Measurements from ENCODE around the gene RUSF1. TPM values are rescaled to one million over a fixed set of nuclear protein-coding genes. Genes with fewer than 3 reads are reported as not detected.

Gene RUSF1
- total and polyA plus RNA-seq, 2 donors (not counting 1 experiment from before 2014, with no cell fraction given), result 23.1 to 41.8 TPM

DNA sequence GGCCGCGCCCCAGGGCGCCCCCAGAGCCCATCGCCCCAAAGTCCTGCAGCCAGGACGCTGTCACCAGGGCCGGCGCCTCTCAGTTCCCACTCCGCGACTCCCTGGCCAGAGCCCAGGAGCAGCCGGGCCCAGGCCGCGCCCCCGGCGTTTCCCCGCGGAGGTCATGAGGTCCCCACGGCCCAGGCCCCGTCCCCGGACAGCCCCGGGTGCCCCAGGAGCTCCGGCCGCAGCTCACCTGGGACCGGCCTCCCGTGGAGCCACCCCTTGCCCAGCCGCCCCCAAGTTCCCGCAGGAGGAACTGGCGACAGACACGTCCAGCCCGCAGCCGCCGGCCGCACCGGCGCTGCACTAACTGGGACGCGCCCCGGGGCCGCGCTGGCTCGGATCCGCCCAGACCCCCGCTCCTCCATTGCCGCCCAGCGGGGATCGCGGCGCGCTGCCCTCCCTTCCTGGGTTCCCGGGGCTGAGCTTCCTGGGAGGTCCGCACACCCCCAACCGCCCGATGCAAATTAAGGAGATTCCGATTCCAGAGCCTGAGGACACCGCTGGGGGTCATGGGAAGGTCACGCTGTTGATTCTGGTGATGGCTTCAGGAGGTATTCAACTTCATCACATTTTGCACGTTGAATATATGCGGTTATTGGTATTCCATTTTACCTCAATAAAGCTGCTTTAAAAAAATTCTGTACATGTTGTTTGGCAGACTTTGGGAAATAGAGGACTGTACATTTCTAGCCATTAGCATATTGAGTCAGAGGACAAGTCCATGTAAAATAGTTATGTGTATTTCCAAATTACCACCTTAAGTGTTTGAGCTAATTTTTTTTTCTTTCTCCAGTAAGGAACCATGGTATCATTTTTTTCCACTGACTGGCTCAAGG, 29.4 kb upstream of the RUSF1 start:
- Histone ChIP-seq H2AFZ (ENCODE audit: low read length) (no peak overlapping the region), H3K36me3 (ENCODE audit: control insufficient read depth, insufficient read depth, low read length) (no peaks in the 10 kb centered on the region), H3K27ac (ENCODE audit: insufficient read depth, low read length) (no peak overlapping the region), H3K27me3 (ENCODE audit: control insufficient read depth, insufficient read depth, low read length) (no peaks in the 10 kb centered on the region), H3K4me2 (ENCODE audit: extremely low read depth, insufficient read depth, low read length) (no peak overlapping the region), H3K9ac (ENCODE audit: insufficient read depth, low read length) (no peak overlapping the region), H3K4me3 (replicated peaks in 1 of 4; ENCODE audit: control extremely low read depth in 1 of 4, insufficient read depth in 1 of 4, low read depth in 3 of 4, low read length in 4 of 4) (no peak overlapping the region), H3K9me3 (ENCODE audit: control insufficient read depth, insufficient read depth, low read depth, low read length) (no peaks in the 10 kb centered on the region), H3K4me1 (ENCODE audit: control insufficient read depth, extremely low read depth, insufficient read depth, low read length) (no peaks in the 10 kb centered on the region), H4K20me1 (ENCODE audit: control insufficient read depth, extremely low read depth, insufficient read depth, low read length) (no peaks in the 10 kb centered on the region), H3K79me2 (ENCODE audit: control insufficient read depth, insufficient read depth, low read length) (no peaks in the 10 kb centered on the region)
- TF ChIP-seq, protein P1, sequence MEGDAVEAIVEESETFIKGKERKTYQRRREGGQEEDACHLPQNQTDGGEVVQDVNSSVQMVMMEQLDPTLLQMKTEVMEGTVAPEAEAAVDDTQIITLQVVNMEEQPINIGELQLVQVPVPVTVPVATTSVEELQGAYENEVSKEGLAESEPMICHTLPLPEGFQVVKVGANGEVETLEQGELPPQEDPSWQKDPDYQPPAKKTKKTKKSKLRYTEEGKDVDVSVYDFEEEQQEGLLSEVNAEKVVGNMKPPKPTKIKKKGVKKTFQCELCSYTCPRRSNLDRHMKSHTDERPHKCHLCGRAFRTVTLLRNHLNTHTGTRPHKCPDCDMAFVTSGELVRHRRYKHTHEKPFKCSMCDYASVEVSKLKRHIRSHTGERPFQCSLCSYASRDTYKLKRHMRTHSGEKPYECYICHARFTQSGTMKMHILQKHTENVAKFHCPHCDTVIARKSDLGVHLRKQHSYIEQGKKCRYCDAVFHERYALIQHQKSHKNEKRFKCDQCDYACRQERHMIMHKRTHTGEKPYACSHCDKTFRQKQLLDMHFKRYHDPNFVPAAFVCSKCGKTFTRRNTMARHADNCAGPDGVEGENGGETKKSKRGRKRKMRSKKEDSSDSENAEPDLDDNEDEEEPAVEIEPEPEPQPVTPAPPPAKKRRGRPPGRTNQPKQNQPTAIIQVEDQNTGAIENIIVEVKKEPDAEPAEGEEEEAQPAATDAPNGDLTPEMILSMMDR (conservative IDR thresholded peaks at IDR 0.05 in 1 of 2, IDR thresholded peaks at IDR 0.05 in 1 of 2; ENCODE audit: low read depth in 1 of 2, low read length in 2 of 2), result no peak
- no peak for DNase-seq (ENCODE audit: low read depth in 2 of 2)

DNA sequence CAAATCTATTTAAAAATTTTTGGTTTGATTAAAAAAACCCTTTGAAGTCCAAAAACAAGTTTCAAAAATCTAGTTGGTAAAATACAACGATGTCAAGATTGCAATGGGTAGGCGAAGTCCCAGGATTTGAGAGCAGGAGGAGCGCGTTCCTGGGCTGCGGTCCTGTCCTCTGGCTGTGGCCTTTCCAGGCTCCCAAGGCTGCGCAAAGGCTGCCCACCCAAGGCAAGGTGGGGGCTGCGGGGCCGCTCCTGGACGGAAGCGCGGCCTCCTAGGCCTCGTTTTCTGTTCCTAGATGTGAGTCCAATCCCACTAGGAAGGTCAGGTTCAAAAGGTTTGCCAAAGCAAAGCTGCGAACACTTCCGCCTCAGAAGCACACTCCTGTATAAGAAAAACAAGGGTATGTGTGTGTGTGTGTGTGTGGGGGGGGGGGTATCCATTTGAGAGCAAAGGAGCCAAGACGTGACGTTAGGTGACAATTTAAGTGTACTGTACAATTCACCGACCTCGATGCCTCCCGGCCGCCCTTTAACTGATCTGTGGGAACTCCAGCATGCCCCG, 28.7 kb upstream of the RUSF1 start:
- H3K27me3 ChIP-seq (ENCODE audit: control insufficient read depth, insufficient read depth, low read length), result no peaks in the 10 kb centered on the region
- H4K20me1 ChIP-seq (ENCODE audit: control insufficient read depth, extremely low read depth, insufficient read depth, low read length), result no peaks in the 10 kb centered on the region
- H3K36me3 ChIP-seq (ENCODE audit: control insufficient read depth, insufficient read depth, low read length), result no peaks in the 10 kb centered on the region
- no peak overlapping the region for H3K4me3 ChIP-seq (replicated peaks in 1 of 4; ENCODE audit: control extremely low read depth in 1 of 4, insufficient read depth in 1 of 4, low read depth in 3 of 4, low read length in 4 of 4)
- H3K4me2 ChIP-seq (ENCODE audit: extremely low read depth, insufficient read depth, low read length), result no peak overlapping the region
- no peak overlapping the region for H3K9ac ChIP-seq (ENCODE audit: insufficient read depth, low read length)
- H3K27ac ChIP-seq (ENCODE audit: insufficient read depth, low read length), result no peak overlapping the region
- H3K79me2 ChIP-seq (ENCODE audit: control insufficient read depth, insufficient read depth, low read length), result no peaks in the 10 kb centered on the region
- no peak overlapping the region for H2AFZ ChIP-seq (ENCODE audit: low read length)
- no peak for DNase-seq (ENCODE audit: low read depth in 2 of 2)
- no peak for TF ChIP-seq EZH2 (IDR thresholded peaks at IDR 0.05; ENCODE audit: low read length, missing control alignments)
- TF ChIP-seq, protein P1 (conservative IDR thresholded peaks at IDR 0.05 in 1 of 2, IDR thresholded peaks at IDR 0.05 in 1 of 2; ENCODE audit: low read depth in 1 of 2, low read length in 2 of 2), result no peak
- no peaks in the 10 kb centered on the region for H3K9me3 ChIP-seq (ENCODE audit: control insufficient read depth, insufficient read depth, low read depth, low read length)
- H3K4me1 ChIP-seq (ENCODE audit: control insufficient read depth, extremely low read depth, insufficient read depth, low read length), result no peaks in the 10 kb centered on the region

DNA sequence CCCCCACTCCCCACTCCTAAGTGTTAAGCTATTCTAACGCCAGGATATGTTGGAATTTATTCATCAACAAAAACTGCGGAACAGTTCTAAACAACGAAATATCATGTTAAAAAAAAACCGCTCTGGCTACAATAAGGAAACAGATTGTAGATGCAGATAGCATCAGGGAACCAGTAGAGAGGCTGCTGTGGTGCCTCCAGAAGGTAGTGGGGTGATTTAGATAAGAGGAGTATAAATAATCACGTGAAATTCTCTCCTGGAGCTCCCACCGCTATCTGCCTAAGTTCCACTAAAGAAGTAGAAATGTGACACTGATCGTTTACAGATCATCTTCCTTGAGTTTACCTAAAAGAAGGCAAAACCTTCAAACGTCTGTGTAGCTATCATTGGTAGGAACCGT, 27.5 kb upstream of the RUSF1 start:
- H3K27me3 ChIP-seq (ENCODE audit: control insufficient read depth, insufficient read depth, low read length), result no peaks in the 10 kb centered on the region
- DNase-seq (ENCODE audit: low read depth in 2 of 2), result no peak
- no peak overlapping the region for H3K9ac ChIP-seq (ENCODE audit: insufficient read depth, low read length)
- TF ChIP-seq, protein P1 (conservative IDR thresholded peaks at IDR 0.05 in 1 of 2, IDR thresholded peaks at IDR 0.05 in 1 of 2; ENCODE audit: low read depth in 1 of 2, low read length in 2 of 2), result no peak
- no peak for TF ChIP-seq EZH2 (IDR thresholded peaks at IDR 0.05; ENCODE audit: low read length, missing control alignments)
- H3K9me3 ChIP-seq (ENCODE audit: control insufficient read depth, insufficient read depth, low read depth, low read length), result no peaks in the 10 kb centered on the region
- H3K36me3 ChIP-seq (ENCODE audit: control insufficient read depth, insufficient read depth, low read length), result no peaks in the 10 kb centered on the region
- no peaks in the 10 kb centered on the region for H3K79me2 ChIP-seq (ENCODE audit: control insufficient read depth, insufficient read depth, low read length)
- no peaks in the 10 kb centered on the region for H4K20me1 ChIP-seq (ENCODE audit: control insufficient read depth, extremely low read depth, insufficient read depth, low read length)
- H2AFZ ChIP-seq (ENCODE audit: low read length), result no peak overlapping the region
- no peak overlapping the region for H3K4me2 ChIP-seq (ENCODE audit: extremely low read depth, insufficient read depth, low read length)
- no peaks in the 10 kb centered on the region for H3K4me1 ChIP-seq (ENCODE audit: control insufficient read depth, extremely low read depth, insufficient read depth, low read length)
- H3K27ac ChIP-seq (ENCODE audit: insufficient read depth, low read length), result no peak overlapping the region
- no peak overlapping the region for H3K4me3 ChIP-seq (replicated peaks in 1 of 4; ENCODE audit: control extremely low read depth in 1 of 4, insufficient read depth in 1 of 4, low read depth in 3 of 4, low read length in 4 of 4)
